Neural cell (in vitro differentiated cells): ENCODE measurements around the gene IP6K2. TPM values are rescaled to one million over a fixed set of nuclear protein-coding genes. Genes with fewer than 3 reads are reported as not detected.

ENCODE experiments used
- H2AFZ ChIP-seq: fragments of 200-600, 300-800 bp; sonication (generic), shearing (Covaris generic); 2 replicates; pipeline ENCODE4 v1.6.0; 2014; ENCODE audit warnings: low read depth, mild to moderate bottlenecking, antibody characterized with exemption, low read length, moderate library complexity
- H3F3A ChIP-seq: fragments of 200-600 bp; shearing (Covaris generic); 2 replicates; pipeline ENCODE4 v1.6.1; 2016; ENCODE audit warnings: mild to moderate bottlenecking, moderate library complexity, mixed read lengths, antibody characterized with exemption, low read length; ENCODE audit not compliant: insufficient read depth, poor library complexity, severe bottlenecking
- H3K27ac ChIP-seq: fragments of 200-600, 300-800 bp; sonication (generic), shearing (Covaris generic); 2 replicates; pipeline ENCODE4 v1.5.1; 2014; ENCODE audit warnings: mild to moderate bottlenecking, low read length, moderate library complexity
- H3K27me3 ChIP-seq: fragments of 300-800, 200-600 bp; sonication (generic), shearing (Covaris generic); 2 replicates; pipeline ENCODE4 v1.6.0; 2014; ENCODE audit warnings: mild to moderate bottlenecking, low read depth, low read length, moderate library complexity; ENCODE audit not compliant: insufficient read depth
- H3K36me3 ChIP-seq: fragments of 300-800, 200-600 bp; sonication (generic), shearing (Covaris generic); 2 replicates; pipeline ENCODE4 v1.5.1; 2014; ENCODE audit warnings: mild to moderate bottlenecking, antibody characterized with exemption, low read length, moderate library complexity; ENCODE audit not compliant: insufficient read depth
- H3K4me2 ChIP-seq: fragments of 300-800, 200-600 bp; sonication (generic), shearing (Covaris generic); 2 replicates; pipeline ENCODE4 v1.6.0; 2014; ENCODE audit warnings: mild to moderate bottlenecking, low read length
- H3K4me3 ChIP-seq: fragments of 300-800, 200-600 bp; sonication (generic), shearing (Covaris generic); 2 replicates; pipeline ENCODE4 v1.5.1; 2014; ENCODE audit warnings: mild to moderate bottlenecking, low read length, moderate library complexity
- H3K79me2 ChIP-seq: fragments of 200-600 bp; shearing (Covaris generic); replicated peaks from 2 replicates; pipeline ENCODE4 v1.6.0; 2014; ENCODE audit warnings: mild to moderate bottlenecking, low read length, moderate library complexity; ENCODE audit not compliant: insufficient read depth
- H3K9ac ChIP-seq: fragments of 300-800, 200-600 bp; sonication (generic), shearing (Covaris generic); 2 replicates; pipeline ENCODE4 v1.6.1; 2016; ENCODE audit warnings: mild to moderate bottlenecking, low read length, mixed read lengths
- H3K9me2 ChIP-seq: fragments of 200-600 bp; shearing (Covaris generic); 2 replicates; pipeline ENCODE4 v1.6.1; 2016; ENCODE audit warnings: mild to moderate bottlenecking, low read length, mixed read lengths; ENCODE audit not compliant: insufficient read depth
- H3K9me3 ChIP-seq: fragments of 200-600, 300-800 bp; sonication (generic), shearing (Covaris generic); 2 replicates; pipeline ENCODE4 v1.6.1; 2016; ENCODE audit warnings: mild to moderate bottlenecking, mixed run types, low read length, moderate library complexity, mixed read lengths
- H4K20me1 ChIP-seq: fragments of 200-600 bp; shearing (Covaris generic); 2 replicates; pipeline ENCODE4 v1.6.1; 2016; ENCODE audit warnings: mild to moderate bottlenecking, mixed run types; ENCODE audit not compliant: insufficient read depth
- CTCF ChIP-seq: fragments of 450-650 bp; IDR thresholded peaks from 2 replicates; pipeline ENCODE4 v1.5.1; 2014; ENCODE audit warnings: antibody characterized with exemption, mild to moderate bottlenecking, moderate library complexity; ENCODE audit not compliant: poor library complexity, severe bottlenecking
- EP300 ChIP-seq: fragments of 450-650 bp; conservative IDR thresholded peaks from 2 replicates; pipeline ENCODE4 v1.6.1; 2014; ENCODE audit warnings: antibody characterized with exemption, mild to moderate bottlenecking, moderate library complexity; ENCODE audit not compliant: poor library complexity, severe bottlenecking
- EZH2 ChIP-seq: fragments of 200-600, 300-800 bp; shearing (Covaris generic), sonication (generic); IDR thresholded peaks from 2 replicates; pipeline ENCODE4 v1.6.1; 2014; ENCODE audit warnings: antibody characterized with exemption, low read length, borderline replicate concordance, mild to moderate bottlenecking; ENCODE audit not compliant: insufficient read depth, poor library complexity, severe bottlenecking
- MXI1 ChIP-seq: fragments of 450-650 bp; conservative IDR thresholded peaks from 2 replicates; pipeline ENCODE4 v1.6.1; 2014; ENCODE audit warnings: antibody characterized with exemption, mild to moderate bottlenecking; ENCODE audit not compliant: poor library complexity, severe bottlenecking
- POLR2AphosphoS5 ChIP-seq: IDR thresholded peaks from 2 replicates; pipeline ENCODE4 v1.6.1; 2012
- RAD21 ChIP-seq: fragments of 450-650 bp; conservative IDR thresholded peaks from 2 replicates; pipeline ENCODE4 v1.6.1; 2014; ENCODE audit warnings: antibody characterized with exemption, mild to moderate bottlenecking, moderate library complexity
- REST ChIP-seq: IDR thresholded peaks from 2 replicates; pipeline ENCODE4 v1.6.1; 2012; ENCODE audit warnings: borderline replicate concordance
- SMC3 ChIP-seq: fragments of 450-650 bp; conservative IDR thresholded peaks from 2 replicates; pipeline ENCODE4 v1.6.1; 2014; ENCODE audit warnings: antibody characterized with exemption, mild to moderate bottlenecking, moderate library complexity; ENCODE audit not compliant: poor library complexity
- TAF1 ChIP-seq: IDR thresholded peaks from 2 replicates; pipeline ENCODE4 v1.6.1; 2012; ENCODE audit warnings: low read depth
- polyA plus RNA-seq: library from polyadenylated mRNA; depleted of rRNA; stranded (reverse); fragments of >200 nt; gene quantifications from 2 replicates; pipeline ENCODE4 v1.2.3, GENCODE V29; 2014

IP6K2 gene
- polyA plus RNA-seq, 1 donor from 2014 or later: 480 TPM

- Histone ChIP-seq H3K4me2 (no peak overlapping the region), H3K4me3 (no peak overlapping the region)
Measured at GRCh38 chr3:48739955-48740823, 23.2 kb upstream of the IP6K2 start.

GRCh38 chr3:48739617-48739954 is 22.6 kb upstream of the IP6K2 start:
- no peak overlapping the region for H3K4me3 ChIP-seq
- H3K27ac ChIP-seq: no peak overlapping the region
- TF ChIP-seq CTCF: no peak
- TF ChIP-seq SMC3: no peak
- TF ChIP-seq REST: no peak
- TF ChIP-seq MXI1: no peak
- no peak for TF ChIP-seq EP300
- no peak for TF ChIP-seq TAF1
- no peak for TF ChIP-seq RAD21
- no peak for TF ChIP-seq POLR2AphosphoS5
- TF ChIP-seq EZH2: no peak
- no peaks in the 10 kb centered on the region for H3F3A ChIP-seq
- no peak overlapping the region for H3K9ac ChIP-seq
- no peaks in the 10 kb centered on the region for H3K9me3 ChIP-seq
- no peaks in the 10 kb centered on the region for H3K79me2 ChIP-seq
- H3K4me2 ChIP-seq: no peak overlapping the region
- no peak overlapping the region for H2AFZ ChIP-seq
- no peaks in the 10 kb centered on the region for H3K9me2 ChIP-seq
- H3K27me3 ChIP-seq: no peaks in the 10 kb centered on the region
- no peaks in the 10 kb centered on the region for H3K36me3 ChIP-seq
- no peaks in the 10 kb centered on the region for H4K20me1 ChIP-seq

More at GRCh38 chr3:48739955-48740823, 23.2 kb upstream of the IP6K2 start:
- H3K9ac ChIP-seq: no peak overlapping the region
- H3K27ac ChIP-seq: no peak overlapping the region
- no peaks in the 10 kb centered on the region for H3K27me3 ChIP-seq
- no peaks in the 10 kb centered on the region for H3K36me3 ChIP-seq
- no peaks in the 10 kb centered on the region for H3K79me2 ChIP-seq
- TF ChIP-seq MXI1 (no peak), CTCF (peak; percentile 34)
- H4K20me1 ChIP-seq: no peaks in the 10 kb centered on the region
- H3F3A ChIP-seq: no peaks in the 10 kb centered on the region
- no peaks in the 10 kb centered on the region for H3K9me2 ChIP-seq
- H2AFZ ChIP-seq: no peak overlapping the region
- H3K9me3 ChIP-seq: no peaks in the 10 kb centered on the region
